Measurements from ENCODE around the gene EIF2S3. TPM values are rescaled to one million over a fixed set of nuclear protein-coding genes. Genes with fewer than 3 reads are reported as not detected.

Gene EIF2S3
- total RNA-seq (100 to 1,000 TPM; 122 to 158 TPM), polyA plus RNA-seq (ENCODE audit: insufficient read length in 2 of 2) (100 to 1,000 TPM in 1 of 2 donors, 10 to 100 TPM in 1; 86.1 to 100 TPM)
- long read RNA-seq, donor 1, transcript EIF2S3-201 (12 exons, 2,858 nt): major isoform, 24 of 24 reads
- long read RNA-seq, donor 1, partial matches to known transcripts: 0 of 24 reads
- long read RNA-seq, donor 1, other reads (novel, unspliced or antisense): 0 of 24 reads
- long read RNA-seq, donor 2, partial matches to known transcripts: 0 of 4 reads
- long read RNA-seq, donor 2, other reads (novel, unspliced or antisense): 0 of 4 reads
- long read RNA-seq, donor 3, transcript EIF2S3-201 (12 exons, 2,858 nt): major isoform, 12 of 12 reads
- long read RNA-seq, donor 3, partial matches to known transcripts: 0 of 12 reads
- long read RNA-seq, donor 3, other reads (novel, unspliced or antisense): 0 of 12 reads
- long read RNA-seq, donor 4, transcript EIF2S3-201 (12 exons, 2,858 nt): major isoform, 29 of 42 reads
- long read RNA-seq, donor 4, partial matches to known transcripts: 13 of 42 reads
- long read RNA-seq, donor 4, other reads (novel, unspliced or antisense): 0 of 42 reads

GRCh38 chrX:24054182-24055042 lies at the start of gene EIF2S3:
TSS of gene EIF2S3 (plus strand) at chrX:24054956. CDS start at chrX:24054969, 13 bp downstream.
- Histone ChIP-seq H3K9me3 (ENCODE audit: control insufficient read depth, insufficient read depth, low read length) (no peaks in the 10 kb centered on the region), H3K4me1 (ENCODE audit: control insufficient read depth, insufficient read depth, low read length) (peaks cover 5% of the 10 kb centered on the region), H3K36me3 (ENCODE audit: control insufficient read depth, insufficient read depth, low read length) (peaks cover 14% of the 10 kb centered on the region), H3K27me3 (ENCODE audit: control insufficient read depth, insufficient read depth, low read length) (no peaks in the 10 kb centered on the region), H3K27ac (ENCODE audit: low read depth, low read length) (peak within 1 kb of the TSS; percentile 95), H3K4me3 (ENCODE audit: low read depth, low read length) (peak within 1 kb of the TSS; percentile 85)
- peak; percentile 72 to 98 (median 90) for DNase-seq (ENCODE audit: low read depth in 4 of 6, low spot score in 6 of 6)
- WGBS (ENCODE audit: insufficient coverage): 1% methylated on average over 48 of the region's 57 CpGs

- H3K9me3 ChIP-seq (ENCODE audit: control insufficient read depth, insufficient read depth, low read length): no peaks in the 10 kb centered on the region
- H3K4me3 ChIP-seq (ENCODE audit: low read depth, low read length): no peak overlapping the region
- no peak for DNase-seq (ENCODE audit: low read depth in 4 of 6, low spot score in 6 of 6)
- H3K4me1 ChIP-seq (ENCODE audit: control insufficient read depth, insufficient read depth, low read length): no peaks in the 10 kb centered on the region
- H3K27ac ChIP-seq (ENCODE audit: low read depth, low read length): no peak overlapping the region
- H3K27me3 ChIP-seq (ENCODE audit: control insufficient read depth, insufficient read depth, low read length): peaks cover 6% of the 10 kb centered on the region
- WGBS (ENCODE audit: insufficient coverage): no CpG with 5 or more reads among the region's 1 CpG
- H3K36me3 ChIP-seq (ENCODE audit: control insufficient read depth, insufficient read depth, low read length): no peaks in the 10 kb centered on the region
These were observed 49.7 kb upstream of the EIF2S3 start for GRCh38 chrX:24005028-24005427.

GRCh38 chrX:24005867-24006266 lies 48.9 kb upstream of the EIF2S3 start:
- Histone ChIP-seq H3K4me3 (ENCODE audit: low read depth, low read length) (no peak overlapping the region), H3K36me3 (ENCODE audit: control insufficient read depth, insufficient read depth, low read length) (no peaks in the 10 kb centered on the region), H3K27ac (ENCODE audit: low read depth, low read length) (no peak overlapping the region), H3K27me3 (ENCODE audit: control insufficient read depth, insufficient read depth, low read length) (peaks cover 11% of the 10 kb centered on the region), H3K9me3 (ENCODE audit: control insufficient read depth, insufficient read depth, low read length) (no peaks in the 10 kb centered on the region), H3K4me1 (ENCODE audit: control insufficient read depth, insufficient read depth, low read length) (no peaks in the 10 kb centered on the region)
- no peak for DNase-seq (ENCODE audit: low read depth in 4 of 6, low spot score in 6 of 6)
- WGBS (ENCODE audit: insufficient coverage): 92% methylated on average over 9 of the region's 9 CpGs

GRCh38 chrX:24012266-24012665 lies 42.5 kb upstream of the EIF2S3 start:
- WGBS (ENCODE audit: insufficient coverage): 67% methylated on average over 1 of the region's 1 CpG
- Histone ChIP-seq H3K36me3 (ENCODE audit: control insufficient read depth, insufficient read depth, low read length) (no peaks in the 10 kb centered on the region), H3K27ac (ENCODE audit: low read depth, low read length) (no peak overlapping the region), H3K9me3 (ENCODE audit: control insufficient read depth, insufficient read depth, low read length) (no peaks in the 10 kb centered on the region), H3K4me1 (ENCODE audit: control insufficient read depth, insufficient read depth, low read length) (no peaks in the 10 kb centered on the region), H3K4me3 (ENCODE audit: low read depth, low read length) (no peak overlapping the region), H3K27me3 (ENCODE audit: control insufficient read depth, insufficient read depth, low read length) (peaks cover 11% of the 10 kb centered on the region)
- DNase-seq (ENCODE audit: low read depth in 4 of 6, low spot score in 6 of 6): no peak

- no peak for DNase-seq (ENCODE audit: low read depth in 4 of 6, low spot score in 6 of 6)
- no peak overlapping the region for H3K4me3 ChIP-seq (ENCODE audit: low read depth, low read length)
- H3K27ac ChIP-seq (ENCODE audit: low read depth, low read length): no peak overlapping the region
- H3K9me3 ChIP-seq (ENCODE audit: control insufficient read depth, insufficient read depth, low read length): no peaks in the 10 kb centered on the region
- peaks cover 2% of the 10 kb centered on the region for H3K36me3 ChIP-seq (ENCODE audit: control insufficient read depth, insufficient read depth, low read length)
- peaks cover 19% of the 10 kb centered on the region for H3K27me3 ChIP-seq (ENCODE audit: control insufficient read depth, insufficient read depth, low read length)
- H3K4me1 ChIP-seq (ENCODE audit: control insufficient read depth, insufficient read depth, low read length): no peaks in the 10 kb centered on the region
- WGBS (ENCODE audit: insufficient coverage): 57% methylated on average over 4 of the region's 5 CpGs
These were observed 40.3 kb upstream of the EIF2S3 start for GRCh38 chrX:24014388-24015018.

GRCh38 chrX:24017674-24018073 lies 37.1 kb upstream of the EIF2S3 start:
- Histone ChIP-seq H3K4me1 (ENCODE audit: control insufficient read depth, insufficient read depth, low read length) (no peaks in the 10 kb centered on the region), H3K27ac (ENCODE audit: low read depth, low read length) (no peak overlapping the region), H3K9me3 (ENCODE audit: control insufficient read depth, insufficient read depth, low read length) (no peaks in the 10 kb centered on the region), H3K27me3 (ENCODE audit: control insufficient read depth, insufficient read depth, low read length) (peaks cover 19% of the 10 kb centered on the region), H3K36me3 (ENCODE audit: control insufficient read depth, insufficient read depth, low read length) (peaks cover 4% of the 10 kb centered on the region), H3K4me3 (ENCODE audit: low read depth, low read length) (no peak overlapping the region)
- WGBS (ENCODE audit: insufficient coverage): 94% methylated on average over 5 of the region's 9 CpGs
- no peak for DNase-seq (ENCODE audit: low read depth in 4 of 6, low spot score in 6 of 6)

GRCh38 chrX:24018809-24019208 lies 35.9 kb upstream of the EIF2S3 start:
- no peaks in the 10 kb centered on the region for H3K4me1 ChIP-seq (ENCODE audit: control insufficient read depth, insufficient read depth, low read length)
- no peak overlapping the region for H3K4me3 ChIP-seq (ENCODE audit: low read depth, low read length)
- no peak overlapping the region for H3K27ac ChIP-seq (ENCODE audit: low read depth, low read length)
- H3K27me3 ChIP-seq (ENCODE audit: control insufficient read depth, insufficient read depth, low read length): peaks cover 21% of the 10 kb centered on the region
- peaks cover 4% of the 10 kb centered on the region for H3K36me3 ChIP-seq (ENCODE audit: control insufficient read depth, insufficient read depth, low read length)
- WGBS (ENCODE audit: insufficient coverage): no CpG with 5 or more reads among the region's 4 CpGs
- H3K9me3 ChIP-seq (ENCODE audit: control insufficient read depth, insufficient read depth, low read length): no peaks in the 10 kb centered on the region
- no peak for DNase-seq (ENCODE audit: low read depth in 4 of 6, low spot score in 6 of 6)

- no peak overlapping the region for H3K4me3 ChIP-seq (ENCODE audit: low read depth, low read length)
- no peaks in the 10 kb centered on the region for H3K9me3 ChIP-seq (ENCODE audit: control insufficient read depth, insufficient read depth, low read length)
- H3K36me3 ChIP-seq (ENCODE audit: control insufficient read depth, insufficient read depth, low read length): peaks cover 4% of the 10 kb centered on the region
- no peaks in the 10 kb centered on the region for H3K4me1 ChIP-seq (ENCODE audit: control insufficient read depth, insufficient read depth, low read length)
- no peak overlapping the region for H3K27ac ChIP-seq (ENCODE audit: low read depth, low read length)
- no peak for DNase-seq (ENCODE audit: low read depth in 4 of 6, low spot score in 6 of 6)
- 100% methylated on average over 1 of the region's 7 CpGs for WGBS (ENCODE audit: insufficient coverage)
- peaks cover 23% of the 10 kb centered on the region for H3K27me3 ChIP-seq (ENCODE audit: control insufficient read depth, insufficient read depth, low read length)
These were observed 35.3 kb upstream of the EIF2S3 start for GRCh38 chrX:24019448-24019847.

- Histone ChIP-seq H3K4me3 (ENCODE audit: low read depth, low read length) (no peak overlapping the region), H3K27me3 (ENCODE audit: control insufficient read depth, insufficient read depth, low read length) (peaks cover 23% of the 10 kb centered on the region), H3K36me3 (ENCODE audit: control insufficient read depth, insufficient read depth, low read length) (peaks cover 4% of the 10 kb centered on the region), H3K4me1 (ENCODE audit: control insufficient read depth, insufficient read depth, low read length) (no peaks in the 10 kb centered on the region), H3K27ac (ENCODE audit: low read depth, low read length) (no peak overlapping the region), H3K9me3 (ENCODE audit: control insufficient read depth, insufficient read depth, low read length) (no peaks in the 10 kb centered on the region)
- no peak for DNase-seq (ENCODE audit: low read depth in 4 of 6, low spot score in 6 of 6)
- WGBS (ENCODE audit: insufficient coverage): no CpG with 5 or more reads among the region's 3 CpGs
These were observed 34.4 kb upstream of the EIF2S3 start for GRCh38 chrX:24020306-24020876.

Data from spinal cord (tissue), 10 donors.